ENCODE data around the gene ADSS1.

DNA sequence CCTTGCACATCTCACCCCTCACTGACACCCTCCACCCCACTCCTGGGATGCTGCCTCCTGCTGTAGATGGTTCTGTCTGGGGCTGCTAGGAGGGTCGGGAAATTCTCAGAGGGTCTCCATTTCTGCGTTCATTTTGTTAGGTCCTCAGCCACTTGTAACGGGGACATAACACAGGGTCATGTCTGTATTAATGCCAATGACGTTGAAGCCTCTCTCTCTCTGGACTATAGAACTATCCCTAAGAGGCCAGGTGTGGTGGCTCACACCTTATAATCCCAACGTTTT, 43.5 kb downstream of the ADSS1 start:
- no peak for TF ChIP-seq CTCF (IDR thresholded peaks at IDR 0.05)
- TF ChIP-seq, protein P1, sequence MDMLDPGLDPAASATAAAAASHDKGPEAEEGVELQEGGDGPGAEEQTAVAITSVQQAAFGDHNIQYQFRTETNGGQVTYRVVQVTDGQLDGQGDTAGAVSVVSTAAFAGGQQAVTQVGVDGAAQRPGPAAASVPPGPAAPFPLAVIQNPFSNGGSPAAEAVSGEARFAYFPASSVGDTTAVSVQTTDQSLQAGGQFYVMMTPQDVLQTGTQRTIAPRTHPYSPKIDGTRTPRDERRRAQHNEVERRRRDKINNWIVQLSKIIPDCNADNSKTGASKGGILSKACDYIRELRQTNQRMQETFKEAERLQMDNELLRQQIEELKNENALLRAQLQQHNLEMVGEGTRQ (IDR thresholded peaks at IDR 0.05; ENCODE audit: borderline replicate concordance, low read depth, low read length), result no peak
- TF ChIP-seq, protein P2, sequence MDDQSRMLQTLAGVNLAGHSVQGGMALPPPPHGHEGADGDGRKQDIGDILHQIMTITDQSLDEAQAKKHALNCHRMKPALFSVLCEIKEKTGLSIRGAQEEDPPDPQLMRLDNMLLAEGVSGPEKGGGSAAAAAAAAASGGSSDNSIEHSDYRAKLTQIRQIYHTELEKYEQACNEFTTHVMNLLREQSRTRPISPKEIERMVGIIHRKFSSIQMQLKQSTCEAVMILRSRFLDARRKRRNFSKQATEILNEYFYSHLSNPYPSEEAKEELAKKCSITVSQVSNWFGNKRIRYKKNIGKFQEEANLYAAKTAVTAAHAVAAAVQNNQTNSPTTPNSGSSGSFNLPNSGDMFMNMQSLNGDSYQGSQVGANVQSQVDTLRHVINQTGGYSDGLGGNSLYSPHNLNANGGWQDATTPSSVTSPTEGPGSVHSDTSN (IDR thresholded peaks at IDR 0.05), result no peak

All from SK-N-SH (cell line).